OCI-LY3 (cell line): ENCODE measurements around the gene NEU4.

ENCODE experiments used
- EZH2phosphoT487 ChIP-seq: fragments of 200-600 bp; shearing (Covaris generic); IDR thresholded peaks from 2 replicates; pipeline ENCODE4 v1.6.1; 2018; ENCODE audit warnings: antibody characterized with exemption, mixed run types, low read depth
- TF ChIP-seq, protein P1 (sequence below): fragments of 200-600, 300-600 bp; sonication (generic); IDR thresholded peaks from 2 replicates; pipeline ENCODE4 v1.5.1; 2014; ENCODE audit warnings: antibody characterized with exemption, low read length, low read depth

DNA sequence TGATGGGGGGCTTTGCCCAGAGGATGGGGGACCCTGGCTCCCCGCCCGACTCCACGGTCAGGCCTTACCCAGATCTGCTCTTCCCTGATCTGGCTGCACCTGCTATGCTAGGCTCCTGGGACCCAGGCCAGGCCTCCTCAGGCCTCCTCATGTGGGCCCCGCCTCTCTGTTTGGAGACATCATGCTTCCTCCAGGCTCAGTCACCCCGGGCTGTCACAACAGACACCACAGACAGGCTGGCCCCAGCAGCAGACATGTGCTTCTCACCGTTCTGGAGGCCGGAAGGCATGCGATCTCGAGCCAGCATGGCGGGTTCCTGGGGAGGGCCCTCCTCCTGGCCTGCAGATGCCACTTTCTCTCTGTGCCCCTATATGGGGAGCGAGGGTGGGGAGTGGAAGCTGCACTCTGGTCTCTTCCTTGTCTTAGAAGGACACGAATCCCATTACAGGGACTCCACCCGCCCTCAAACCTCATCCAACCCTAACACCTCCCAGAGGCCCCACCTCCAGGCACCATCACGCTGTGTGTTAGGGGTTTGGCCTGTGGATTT is 10.8 kb upstream of the NEU4 start:
- TF ChIP-seq, protein P1, sequence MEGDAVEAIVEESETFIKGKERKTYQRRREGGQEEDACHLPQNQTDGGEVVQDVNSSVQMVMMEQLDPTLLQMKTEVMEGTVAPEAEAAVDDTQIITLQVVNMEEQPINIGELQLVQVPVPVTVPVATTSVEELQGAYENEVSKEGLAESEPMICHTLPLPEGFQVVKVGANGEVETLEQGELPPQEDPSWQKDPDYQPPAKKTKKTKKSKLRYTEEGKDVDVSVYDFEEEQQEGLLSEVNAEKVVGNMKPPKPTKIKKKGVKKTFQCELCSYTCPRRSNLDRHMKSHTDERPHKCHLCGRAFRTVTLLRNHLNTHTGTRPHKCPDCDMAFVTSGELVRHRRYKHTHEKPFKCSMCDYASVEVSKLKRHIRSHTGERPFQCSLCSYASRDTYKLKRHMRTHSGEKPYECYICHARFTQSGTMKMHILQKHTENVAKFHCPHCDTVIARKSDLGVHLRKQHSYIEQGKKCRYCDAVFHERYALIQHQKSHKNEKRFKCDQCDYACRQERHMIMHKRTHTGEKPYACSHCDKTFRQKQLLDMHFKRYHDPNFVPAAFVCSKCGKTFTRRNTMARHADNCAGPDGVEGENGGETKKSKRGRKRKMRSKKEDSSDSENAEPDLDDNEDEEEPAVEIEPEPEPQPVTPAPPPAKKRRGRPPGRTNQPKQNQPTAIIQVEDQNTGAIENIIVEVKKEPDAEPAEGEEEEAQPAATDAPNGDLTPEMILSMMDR = no peak
- no peak for TF ChIP-seq EZH2phosphoT487
